GM18511 (cell line): ENCODE data around the gene RAC2.
A peak's percentile ranks its signal among the peaks of the same experiment; 100 is the strongest.
"Not testable (repeated sequence)": the region's sequence is repeated elsewhere in the genome, so short reads cannot be mapped to it uniquely, and the experiment has no call there.

Experiments used
- ATAC-seq: cut with Tn5 transposase; IDR thresholded peaks from one replicate; pipeline ENCODE4 v1.9.1; 2021; ENCODE audit warnings: mild to moderate bottlenecking, moderate library complexity; ENCODE audit not compliant: unreplicated experiment

The RAC2 gene

DNA sequence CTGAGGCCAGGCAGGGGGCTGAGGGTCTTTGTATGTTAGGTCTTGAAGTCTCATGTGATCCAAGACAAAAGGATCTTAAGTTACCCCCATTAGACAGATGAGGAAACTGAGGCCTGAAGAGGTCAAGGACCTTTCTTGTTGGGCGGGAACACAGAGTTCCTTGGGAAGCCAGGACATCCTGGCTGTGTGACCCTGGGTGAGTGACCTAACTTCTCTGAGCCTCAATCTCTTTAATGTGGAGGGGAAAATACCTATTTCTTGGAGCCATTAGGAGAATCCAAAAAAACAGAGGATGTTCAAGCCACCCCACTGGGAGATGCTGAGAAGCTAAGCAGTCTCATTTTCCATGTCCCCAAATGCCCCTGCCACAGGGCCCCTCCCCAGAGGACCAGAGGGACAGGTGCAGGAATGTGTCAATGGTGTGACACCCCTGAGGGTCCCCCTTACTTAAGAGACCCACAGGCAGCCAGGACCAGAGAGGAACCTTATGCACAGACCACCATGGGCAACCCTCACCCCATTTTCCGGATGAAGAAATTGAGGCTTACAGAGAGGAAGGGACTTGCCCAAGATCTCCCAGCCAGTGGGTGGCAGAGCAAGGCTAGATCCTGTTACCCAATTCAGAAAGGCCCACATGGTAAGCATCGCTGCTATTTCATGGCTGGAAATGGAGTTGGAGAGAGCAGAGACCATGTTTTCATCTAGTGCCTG lies 8.0 kb downstream of the RAC2 start:
- ATAC-seq: no peak

DNA sequence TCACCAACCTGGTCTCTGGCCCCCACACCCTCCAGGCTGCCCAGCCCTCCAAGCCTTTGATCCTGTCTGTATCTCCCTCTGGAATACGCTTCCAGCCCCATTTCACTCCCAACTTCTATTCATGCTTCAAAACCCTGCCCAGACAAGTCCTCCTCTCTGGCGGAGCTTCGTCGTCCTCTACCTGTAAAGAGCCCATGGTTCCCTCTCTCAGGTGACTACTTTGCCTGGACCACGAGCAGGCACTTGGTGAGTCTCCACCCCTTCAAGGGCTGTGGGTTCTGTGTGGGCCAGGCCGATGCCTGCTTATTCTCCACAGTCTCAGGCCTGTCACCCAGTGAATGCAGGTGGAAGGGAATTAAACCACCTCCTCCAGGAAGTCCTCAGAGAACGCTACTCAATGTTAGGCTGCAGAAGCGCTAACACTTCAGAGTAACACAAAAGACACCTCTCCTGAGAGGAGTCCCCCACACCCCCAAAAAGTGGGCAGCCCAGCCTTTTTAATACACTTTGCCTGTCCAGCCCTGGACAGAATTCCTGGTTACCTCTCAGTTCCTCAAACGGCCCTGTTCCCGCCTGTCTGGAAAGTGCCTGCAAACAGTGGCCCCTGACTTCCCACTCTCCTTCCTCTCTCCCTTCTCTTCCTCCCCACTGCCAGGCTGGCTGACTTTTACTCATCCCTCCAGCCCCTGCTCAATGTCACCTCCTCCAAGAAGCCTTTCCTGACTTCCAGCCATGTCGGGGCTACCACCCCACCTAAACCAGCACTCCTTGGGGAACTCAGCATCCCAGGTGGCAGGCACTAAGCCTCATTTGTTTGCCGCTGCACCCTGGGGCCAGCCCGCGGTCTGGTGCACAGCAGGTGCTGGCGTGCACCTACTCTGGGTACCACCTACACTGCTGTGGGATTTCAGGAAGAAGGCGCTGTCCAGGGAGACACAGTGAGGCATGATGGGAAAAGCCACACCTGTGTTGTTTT lies 9.0 kb downstream of the RAC2 start:
- ATAC-seq: no peak

DNA sequence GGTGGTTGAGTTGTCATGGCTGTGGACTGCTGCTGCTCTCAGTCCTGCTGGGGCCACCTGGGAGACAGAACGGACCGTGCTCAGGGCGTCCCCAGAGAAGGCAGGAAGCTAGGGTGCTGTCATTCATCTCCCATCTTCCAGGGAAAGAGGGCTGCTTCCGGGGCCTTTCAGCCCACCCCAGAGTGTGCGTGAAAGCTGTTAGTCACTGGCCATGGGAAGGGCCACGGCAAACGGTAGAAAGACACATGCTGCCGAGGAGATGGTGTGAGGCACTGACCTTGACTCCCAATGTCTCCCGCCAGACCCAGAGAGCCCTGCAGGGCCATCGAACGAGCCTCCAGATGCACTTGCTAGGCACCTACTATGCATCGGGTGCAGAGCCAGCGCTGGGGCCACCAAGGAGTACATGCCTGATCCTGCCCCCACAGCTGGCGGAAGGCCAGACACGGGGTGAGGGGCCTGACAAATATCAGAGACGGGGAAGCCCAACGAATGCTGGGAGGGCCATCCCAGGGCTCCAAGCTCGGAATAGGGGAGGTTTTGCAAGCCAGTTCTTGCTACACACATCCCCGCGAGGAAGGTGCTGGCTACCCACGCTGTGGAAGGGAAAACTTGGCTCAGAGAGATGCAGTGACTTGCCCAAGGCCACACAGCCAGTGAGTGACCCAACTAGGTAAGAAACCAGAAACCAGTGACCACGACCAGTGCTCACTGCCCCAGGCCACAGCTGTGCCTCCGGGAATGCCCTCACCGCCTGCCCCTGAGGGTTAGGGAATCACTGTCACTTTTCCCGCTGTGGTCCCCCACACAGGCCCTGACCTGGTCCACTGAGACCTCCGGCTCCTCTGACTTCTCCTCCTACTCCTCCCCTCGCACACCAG lies 10.1 kb downstream of the RAC2 start:
- no peak for ATAC-seq

GRCh38 chr22:37233371-37233750 lies 10.7 kb downstream of the RAC2 start:
- ATAC-seq: not testable (repeated sequence)

DNA sequence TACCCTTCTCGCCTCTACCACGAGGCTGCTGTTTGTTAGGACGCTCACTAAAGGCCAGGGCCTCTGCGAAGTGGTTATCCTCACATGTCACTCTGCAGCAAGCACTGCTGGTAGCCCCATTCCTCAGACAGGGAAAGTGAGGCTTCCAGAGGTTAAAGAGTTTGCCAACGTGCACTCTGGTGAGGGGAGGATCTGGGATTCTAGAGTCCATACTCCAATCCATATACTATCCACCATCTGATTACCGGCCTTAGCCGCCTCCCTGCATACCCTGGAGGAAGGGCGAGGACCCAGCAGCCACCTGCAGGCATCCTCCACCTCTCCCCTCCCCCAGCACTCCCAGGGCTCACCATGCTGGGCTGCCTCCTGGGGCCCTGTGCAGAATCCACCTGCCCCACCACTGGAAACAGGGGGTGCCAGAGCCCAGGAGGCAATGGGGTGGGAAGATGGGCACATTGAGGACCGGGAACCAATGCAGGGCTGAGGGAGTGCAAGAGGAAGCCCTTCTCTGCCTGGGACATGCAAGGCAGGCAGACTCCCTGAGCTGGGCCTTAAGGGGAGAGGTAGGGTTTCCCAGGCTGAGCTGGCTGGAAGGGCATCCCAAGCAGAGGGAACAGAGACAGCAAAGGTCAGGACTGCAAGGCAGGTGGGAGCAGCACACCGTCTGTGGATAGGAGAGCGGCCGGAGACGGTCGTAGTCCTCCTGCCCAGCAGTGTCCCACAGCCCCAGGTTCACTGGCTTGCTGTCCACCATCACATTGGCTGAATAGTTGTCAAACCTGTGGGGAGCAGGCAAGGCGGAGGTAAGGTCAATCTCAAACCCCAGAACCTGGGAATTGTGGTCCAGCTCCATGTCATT lies 11.7 kb downstream of the RAC2 start:
- no peak for ATAC-seq

GRCh38 chr22:37231406-37232139 lies 12.5 kb downstream of the RAC2 start:
- no peak for ATAC-seq

DNA sequence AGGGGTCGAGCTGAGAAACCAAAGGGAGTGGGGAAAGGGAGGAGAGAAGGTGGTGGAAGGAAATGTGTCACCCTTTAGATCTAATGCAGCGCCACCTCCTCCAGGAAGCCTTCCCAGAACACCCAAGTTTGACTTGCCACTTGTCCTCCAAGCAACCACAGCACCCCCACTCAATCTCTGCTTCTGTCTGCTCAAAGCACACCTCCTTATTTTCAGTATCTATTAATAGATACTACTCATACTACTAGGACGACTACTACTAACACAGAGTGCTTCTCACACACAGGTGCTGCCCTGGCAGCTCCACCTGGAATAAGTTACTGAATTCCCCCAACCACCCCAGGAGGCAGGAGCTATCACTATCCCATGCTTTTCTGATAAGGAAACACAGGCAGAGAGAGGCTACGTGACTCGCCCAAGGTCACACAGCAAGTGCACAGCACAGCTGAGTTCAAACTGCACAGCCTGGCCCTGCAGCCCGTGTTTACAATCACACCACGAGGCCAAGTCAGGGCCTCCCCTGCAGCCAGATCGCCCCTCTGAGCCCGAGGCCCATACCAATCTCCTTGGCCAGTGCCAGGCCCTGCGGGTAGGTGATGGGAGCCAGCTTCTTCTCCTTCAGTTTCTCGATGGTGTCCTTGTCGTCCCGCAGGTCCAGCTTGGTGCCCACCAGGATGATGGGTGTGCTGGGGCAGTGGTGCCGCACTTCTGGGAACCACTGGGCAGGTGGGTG lies 13.2 kb downstream of the RAC2 start:
- peak; percentile 22 for ATAC-seq

DNA sequence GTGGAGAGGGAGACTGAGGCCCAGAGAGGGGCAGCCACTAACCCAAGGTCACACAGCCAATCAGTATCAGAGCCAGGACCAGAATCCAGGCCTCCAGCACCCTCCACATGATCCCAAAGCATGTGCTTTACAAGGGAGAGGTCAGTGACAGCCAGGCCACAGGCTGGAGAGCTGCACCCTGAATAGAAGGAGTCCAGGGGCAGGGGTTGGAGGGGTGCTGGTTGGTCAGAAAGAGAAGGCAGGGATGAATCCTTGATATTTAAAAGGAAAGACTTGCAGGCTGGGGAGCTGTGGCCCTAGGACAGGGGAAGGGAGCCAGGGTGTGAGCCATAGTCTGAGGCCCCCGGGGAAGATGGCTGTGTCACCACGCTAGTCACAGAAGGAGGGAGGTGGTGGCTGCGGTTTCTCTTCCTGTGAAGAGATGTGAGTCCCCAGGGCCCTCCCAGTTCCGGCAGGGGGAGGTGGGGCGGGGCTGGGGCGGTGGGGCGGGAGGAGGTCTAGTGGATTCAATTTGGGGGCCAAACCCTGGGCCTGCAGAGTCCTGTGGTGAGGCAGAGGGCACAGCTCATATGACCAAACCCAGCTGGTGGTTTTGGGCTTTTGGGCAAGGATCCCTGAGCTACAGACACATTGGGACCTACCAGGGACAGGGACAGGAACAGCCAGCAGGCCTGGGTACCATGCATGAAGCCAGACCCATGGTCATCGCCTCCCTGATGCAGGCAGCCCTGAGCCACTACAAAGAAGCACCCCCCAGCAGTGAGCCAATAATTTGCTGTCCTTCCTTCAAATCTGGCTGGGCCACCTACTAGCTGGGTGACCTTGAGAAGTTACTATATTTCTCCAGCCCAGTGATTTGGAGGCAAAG lies 14.0 kb downstream of the RAC2 start:
- ATAC-seq: peak; percentile 74

- no peak for ATAC-seq
Measured at GRCh38 chr22:37229012-37229804, 14.9 kb downstream of the RAC2 start.

- ATAC-seq: no peak
Measured at GRCh38 chr22:37228106-37229011, 15.7 kb downstream of the RAC2 start.

DNA sequence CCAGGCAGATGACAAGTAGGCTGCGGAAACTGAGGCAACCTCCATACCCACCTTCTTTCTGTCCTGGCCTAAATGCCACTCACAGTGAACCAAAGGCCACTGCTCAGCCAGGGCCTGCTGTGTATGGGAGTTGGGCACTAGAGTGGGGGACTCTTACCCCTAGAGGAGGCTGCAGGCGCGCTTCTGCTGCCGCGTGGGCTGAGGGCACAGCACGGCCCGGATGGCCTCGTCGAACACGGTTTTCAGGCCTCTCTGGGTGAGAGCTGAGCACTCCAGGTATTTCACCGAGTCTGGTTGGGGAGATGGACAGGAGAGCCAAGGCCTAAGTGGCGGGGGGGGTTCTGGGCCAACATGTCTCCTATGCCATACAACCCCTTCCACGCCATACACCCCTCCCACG lies 17.6 kb downstream of the RAC2 start:
- ATAC-seq: no peak

GRCh38 chr22:37226087-37226486 lies 18.0 kb downstream of the RAC2 start:
- ATAC-seq: no peak

- no peak for ATAC-seq
Measured at GRCh38 chr22:37225481-37225880, 18.6 kb downstream of the RAC2 start.

DNA sequence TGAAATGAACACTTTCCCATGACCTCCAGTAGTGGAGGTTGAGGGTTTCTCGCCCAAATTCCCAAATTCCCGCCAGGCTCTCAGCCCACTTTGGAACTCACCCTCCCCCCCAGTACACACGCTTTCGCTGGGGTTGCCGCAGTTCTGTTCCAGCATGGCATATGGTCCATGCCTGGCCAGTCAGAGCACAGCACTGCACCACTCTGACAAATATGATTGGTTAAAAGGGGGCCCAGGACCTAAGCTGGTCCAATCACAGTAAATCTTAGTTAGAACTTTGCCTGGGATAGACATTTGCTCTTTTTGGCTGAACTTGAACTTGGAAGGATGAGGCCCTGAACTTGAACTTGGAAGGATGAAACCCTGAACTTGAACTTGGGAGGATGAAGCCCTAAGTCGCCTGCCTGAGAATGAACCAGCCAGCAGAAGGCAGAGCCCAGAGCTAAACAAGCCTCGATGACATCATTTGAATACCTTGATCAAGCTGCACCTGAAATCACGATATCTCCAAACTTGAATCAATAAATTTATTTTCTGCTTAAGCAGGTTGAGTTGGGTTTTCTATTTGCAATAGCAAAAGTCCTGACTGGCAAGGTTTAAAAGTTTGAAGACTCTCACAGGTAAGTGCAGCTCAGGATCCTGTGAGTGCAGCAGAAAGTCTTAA lies 19.2 kb downstream of the RAC2 start:
- ATAC-seq: no peak

DNA sequence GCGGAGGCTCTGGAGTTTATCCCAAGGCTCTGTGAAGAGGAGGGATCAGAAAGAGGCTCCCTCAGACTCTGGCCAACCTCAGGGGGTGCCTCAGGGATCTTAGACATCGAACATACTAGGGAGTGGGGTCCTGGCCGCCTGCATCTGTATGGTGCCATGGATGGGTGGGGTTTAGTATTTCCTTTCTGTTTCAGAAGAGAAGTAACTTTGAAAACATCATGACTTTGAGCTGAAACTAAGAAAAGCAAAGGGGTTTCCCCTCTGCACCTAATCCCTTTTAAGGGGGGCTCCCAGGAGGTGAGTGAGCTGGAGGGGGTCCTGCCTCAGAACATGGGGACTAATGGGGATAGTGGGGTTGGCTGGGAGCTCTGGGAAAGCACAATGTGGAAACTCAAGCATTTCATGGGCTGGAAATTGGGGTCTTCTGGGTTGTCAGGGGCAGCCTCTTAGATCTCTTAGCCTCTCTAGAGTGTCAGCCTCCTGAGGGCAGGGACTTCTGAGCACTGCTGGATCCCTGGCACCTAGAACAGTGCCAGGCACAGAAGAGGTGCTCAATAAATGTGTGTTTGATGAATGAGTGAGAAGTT lies 20.0 kb downstream of the RAC2 start:
- no peak for ATAC-seq
